PC-3 (cell line): ENCODE data around the gene TMEM184A. TPM values are rescaled to one million over a fixed set of nuclear protein-coding genes. Genes with fewer than 3 reads are reported as not detected.

Experiments
- ATAC-seq: fragments of 200-7000 bp; cut with Tn5 transposase; 2 replicates; pipeline ENCODE4 v1.9.1; 2020; ENCODE audit warnings: mild to moderate bottlenecking, moderate library complexity
- BruUV-seq: library from RNA; stranded (reverse); fragments of 400-500 nt; replicated peaks from 2 replicates; lab custom pipeline; 2021; lab: Mats Ljungman, UMichigan
- CTCF ChIA-PET: fragments of 300-600 bp; sonication (Branson Sonifier 250); formaldehyde crosslinking; loops from one replicate; lab custom pipeline; 2022; ENCODE audit warnings: antibody characterized with exemption; lab: Charles Lee
- POLR2A ChIA-PET: fragments of 300-600 bp; sonication (Branson Sonifier 250); formaldehyde crosslinking; loops from one replicate; lab custom pipeline; 2022; ENCODE audit warnings: antibody characterized with exemption; ENCODE audit not compliant: unreplicated experiment; lab: Charles Lee
- DNase-seq: peaks from one replicate; pipeline ENCODE4 v3.0.0-alpha.2; 2015
- H2AFZ ChIP-seq: fragments of 300-600 bp; sonication (generic); 2 replicates; pipeline ENCODE4 v1.6.0; 2016; ENCODE audit warnings: antibody characterized with exemption, low read length
- H3F3A ChIP-seq: fragments of 300-600 bp; sonication (generic); one replicate; pipeline ENCODE4 v1.6.0; 2017; ENCODE audit warnings: antibody characterized with exemption, low read length, control low read depth, mild to moderate bottlenecking; ENCODE audit not compliant: unreplicated experiment
- H3K27ac ChIP-seq: fragments of 300-600 bp; sonication (generic); 2 replicates; pipeline ENCODE4 v1.5.1; 2016; ENCODE audit warnings: mild to moderate bottlenecking, low read length
- H3K27me3 ChIP-seq: fragments of 300-600 bp; sonication (generic); 2 replicates; pipeline ENCODE4 v1.6.1; 2016; ENCODE audit warnings: low read length, mixed read lengths
- H3K36me3 ChIP-seq: fragments of 300-600 bp; sonication (generic); 2 replicates; pipeline ENCODE4 v1.6.1; 2016; ENCODE audit warnings: low read depth, mixed run types, low read length, mixed read lengths
- H3K4me1 ChIP-seq: fragments of 300-600 bp; sonication (generic); 2 replicates; pipeline ENCODE4 v1.5.1; 2016; ENCODE audit warnings: low read length; ENCODE audit not compliant: insufficient read depth
- H3K4me2 ChIP-seq: fragments of 300-600 bp; sonication (generic); 2 replicates; pipeline ENCODE4 v1.6.0; 2016; ENCODE audit warnings: low read length
- H3K4me3 ChIP-seq: fragments of 300-600 bp; sonication (generic); 2 replicates; pipeline ENCODE4 v1.5.1; 2016; ENCODE audit warnings: mild to moderate bottlenecking, low read length, mixed read lengths
- H3K79me2 ChIP-seq: fragments of 300-600 bp; sonication (generic); 2 replicates; pipeline ENCODE4 v1.6.1; 2017; ENCODE audit warnings: low read length, mixed read lengths
- H3K9ac ChIP-seq: fragments of 300-600 bp; sonication (generic); 2 replicates; pipeline ENCODE4 v1.6.0; 2016; ENCODE audit warnings: mild to moderate bottlenecking, low read length
- H3K9me2 ChIP-seq: fragments of 300-600 bp; sonication (generic); replicated peaks from 2 replicates; pipeline ENCODE4 v1.6.1; 2016; ENCODE audit warnings: mixed run types, low read length, mixed read lengths
- H3K9me3 ChIP-seq: fragments of 300-600 bp; sonication (generic); 2 replicates; pipeline ENCODE4 v1.6.1; 2016; ENCODE audit warnings: low read length, mixed read lengths
- H4K20me1 ChIP-seq: fragments of 300-600 bp; sonication (generic); 2 replicates; pipeline ENCODE4 v1.6.1; 2016; ENCODE audit warnings: low read length, mixed read lengths
- EZH2 ChIP-seq: fragments of 300-600 bp; sonication (generic); IDR thresholded peaks from one replicate; pipeline ENCODE4 v1.6.1; 2017; ENCODE audit warnings: antibody characterized with exemption, mild to moderate bottlenecking, low read length; ENCODE audit not compliant: unreplicated experiment
- EZH2phosphoT487 ChIP-seq: fragments of 300-600 bp; sonication (generic); IDR thresholded peaks from 2 replicates; pipeline ENCODE4 v1.6.1; 2018; ENCODE audit warnings: mild to moderate bottlenecking, antibody characterized with exemption, low read length, borderline replicate concordance
- intact Hi-C: fragments of 100-400 bp; cut with micrococcal nuclease; formaldehyde crosslinking; loops from 2 replicates; pipeline ENCODE4 v1.9.0; 2023
- total RNA-seq: library from RNA; depleted of rRNA; stranded (reverse); fragments of >200 nt; gene quantifications from 2 replicates; pipeline ENCODE4 v1.2.3, GENCODE V29; 2014
- TF ChIP-seq, protein P1 (sequence below): fragments of 300-600 bp; sonication (generic); conservative IDR thresholded peaks from 2 replicates; pipeline ENCODE4 v1.5.1; 2017; ENCODE audit warnings: antibody characterized with exemption, low read depth, mild to moderate bottlenecking, low read length

TMEM184A gene
- total RNA-seq, 1 experiment from 2014 or later, result 23.1 TPM

DNA sequence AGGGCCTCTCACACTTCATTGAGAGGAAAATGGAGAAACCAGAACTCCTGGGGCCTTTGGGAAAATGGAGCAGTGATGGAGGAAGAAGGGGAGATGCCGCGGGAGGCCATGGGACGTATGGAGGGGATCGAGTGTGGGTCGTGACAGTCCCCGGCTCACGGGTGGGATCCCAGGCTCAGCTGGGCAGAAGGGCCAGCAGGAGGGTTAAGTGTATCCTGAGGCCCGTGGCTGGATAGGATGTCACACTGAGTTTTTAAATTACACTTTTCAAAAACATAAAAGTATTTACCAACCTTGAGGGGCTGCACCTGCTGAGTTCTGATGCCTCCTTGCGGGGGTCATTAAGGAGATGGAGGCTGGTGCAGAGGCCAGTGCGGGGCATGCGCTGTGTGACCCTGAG lies 41.8 kb upstream of the TMEM184A start:
- Histone ChIP-seq H3K27ac (no peak overlapping the region), H3F3A (no peaks in the 10 kb centered on the region), H3K4me2 (no peak overlapping the region), H3K79me2 (no peaks in the 10 kb centered on the region), H3K36me3 (no peaks in the 10 kb centered on the region), H3K4me3 (no peak overlapping the region), H3K9ac (no peak overlapping the region), H3K9me2 (no peaks in the 10 kb centered on the region), H3K27me3 (peaks cover 34% of the 10 kb centered on the region), H2AFZ (no peak overlapping the region), H4K20me1 (no peaks in the 10 kb centered on the region), H3K4me1 (no peaks in the 10 kb centered on the region), H3K9me3 (no peaks in the 10 kb centered on the region)
- no TSS peak for BruUV-seq
- DNase-seq (no peak), ATAC-seq (no peak)
- CTCF ChIA-PET, result no interaction called here
- POLR2A ChIA-PET, result no interaction called here
- TF ChIP-seq EZH2 (no peak), EZH2phosphoT487 (no peak)
- TF ChIP-seq, protein P1, sequence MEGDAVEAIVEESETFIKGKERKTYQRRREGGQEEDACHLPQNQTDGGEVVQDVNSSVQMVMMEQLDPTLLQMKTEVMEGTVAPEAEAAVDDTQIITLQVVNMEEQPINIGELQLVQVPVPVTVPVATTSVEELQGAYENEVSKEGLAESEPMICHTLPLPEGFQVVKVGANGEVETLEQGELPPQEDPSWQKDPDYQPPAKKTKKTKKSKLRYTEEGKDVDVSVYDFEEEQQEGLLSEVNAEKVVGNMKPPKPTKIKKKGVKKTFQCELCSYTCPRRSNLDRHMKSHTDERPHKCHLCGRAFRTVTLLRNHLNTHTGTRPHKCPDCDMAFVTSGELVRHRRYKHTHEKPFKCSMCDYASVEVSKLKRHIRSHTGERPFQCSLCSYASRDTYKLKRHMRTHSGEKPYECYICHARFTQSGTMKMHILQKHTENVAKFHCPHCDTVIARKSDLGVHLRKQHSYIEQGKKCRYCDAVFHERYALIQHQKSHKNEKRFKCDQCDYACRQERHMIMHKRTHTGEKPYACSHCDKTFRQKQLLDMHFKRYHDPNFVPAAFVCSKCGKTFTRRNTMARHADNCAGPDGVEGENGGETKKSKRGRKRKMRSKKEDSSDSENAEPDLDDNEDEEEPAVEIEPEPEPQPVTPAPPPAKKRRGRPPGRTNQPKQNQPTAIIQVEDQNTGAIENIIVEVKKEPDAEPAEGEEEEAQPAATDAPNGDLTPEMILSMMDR, result no peak
- intact Hi-C loops, result no loop called here

DNA sequence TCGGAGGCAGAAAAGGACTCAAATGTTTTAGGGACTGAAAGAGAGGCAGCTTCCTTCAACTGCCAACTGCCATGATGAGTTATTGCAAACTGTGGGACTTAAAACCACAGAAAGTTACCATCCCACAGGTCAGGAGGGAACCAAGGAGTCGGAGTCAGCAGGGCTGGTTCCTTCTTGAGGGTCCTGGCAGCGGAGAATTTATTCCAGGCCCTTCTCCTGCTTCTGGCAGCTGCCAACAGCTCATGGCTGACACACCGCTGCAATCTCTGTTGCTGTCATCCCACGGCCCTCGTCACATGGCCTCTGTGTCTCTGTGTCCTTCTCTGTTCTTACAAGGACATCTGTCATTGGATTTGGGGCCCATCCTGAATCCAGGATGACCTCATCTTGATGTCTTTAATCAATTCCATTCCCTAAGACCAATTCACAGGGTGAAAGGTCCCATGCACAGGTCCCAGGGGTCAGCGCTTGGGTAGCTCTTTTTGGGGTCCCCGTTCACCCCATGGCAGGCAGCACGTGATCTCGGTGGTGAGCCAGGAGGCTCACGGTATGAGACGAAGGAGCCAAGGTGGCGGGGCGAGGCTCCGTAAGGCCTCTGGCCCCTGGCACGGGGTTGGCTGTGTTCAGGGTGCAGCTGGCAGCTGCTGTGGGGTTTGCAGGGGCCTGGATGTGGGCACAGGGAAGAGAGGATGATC lies 41.2 kb upstream of the TMEM184A start:
- no peak overlapping the region for H3K27ac ChIP-seq
- no peaks in the 10 kb centered on the region for H3K9me2 ChIP-seq
- POLR2A ChIA-PET, result no interaction called here

More for the DNA sequence above, 41.2 kb upstream of the TMEM184A start:
- H3K79me2 ChIP-seq, result no peaks in the 10 kb centered on the region
- H3K36me3 ChIP-seq, result no peaks in the 10 kb centered on the region
- H2AFZ ChIP-seq, result no peak overlapping the region
- H3K9me3 ChIP-seq, result no peaks in the 10 kb centered on the region
- CTCF ChIA-PET, result no interaction called here
- no TSS peak for BruUV-seq
- TF ChIP-seq EZH2, result no peak
- TF ChIP-seq, protein P1, result no peak
- TF ChIP-seq EZH2phosphoT487, result no peak
- H3K4me2 ChIP-seq, result no peak overlapping the region
- DNase-seq (no peak), ATAC-seq (no peak)
- no peaks in the 10 kb centered on the region for H4K20me1 ChIP-seq
- intact Hi-C loops, result no loop called here
- H3K27me3 ChIP-seq, result peaks cover 38% of the 10 kb centered on the region
- no peak overlapping the region for H3K4me3 ChIP-seq
- no peak overlapping the region for H3K9ac ChIP-seq
- no peaks in the 10 kb centered on the region for H3K4me1 ChIP-seq
- no peaks in the 10 kb centered on the region for H3F3A ChIP-seq
